ENCODE data around the gene TMEM248.

The TMEM248 gene

GRCh38 chr7:66919304-66919703, 1.7 kb upstream of the TMEM248 start:
- Histone ChIP-seq H3K36me3 (ENCODE audit: insufficient read depth, low read length) (peaks cover 2% of the 10 kb centered on the region), H3K9me3 (ENCODE audit: low read length) (no peaks in the 10 kb centered on the region), H3K27me3 (ENCODE audit: insufficient read depth, low read length) (no peaks in the 10 kb centered on the region), H3K4me3 (ENCODE audit: low read length) (no peak overlapping the region), H3K4me1 (ENCODE audit: insufficient read depth, low read length) (peaks cover 6% of the 10 kb centered on the region), H2AFZ (ENCODE audit: low read depth, low read length) (no peak overlapping the region)

DNA sequence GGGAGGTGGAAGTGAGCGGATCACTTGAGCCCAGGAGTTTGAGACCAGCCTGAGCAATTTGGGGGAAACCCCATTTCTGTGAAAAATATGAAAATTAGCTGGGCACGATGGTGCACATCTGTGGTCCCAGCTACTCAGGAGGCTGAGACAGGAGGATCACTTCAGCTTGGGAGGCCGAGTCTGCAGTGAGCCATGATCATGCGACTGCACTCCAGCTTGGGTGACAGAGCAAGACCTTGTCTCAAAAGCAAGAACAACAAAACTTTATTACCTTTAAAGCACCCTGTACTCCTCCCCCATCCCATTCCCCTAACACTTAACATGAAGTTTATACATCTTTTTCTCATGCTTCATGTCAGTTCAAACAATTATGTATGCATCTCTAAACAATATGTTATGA, 1.3 kb upstream of the TMEM248 start:
- Histone ChIP-seq H3K36me3 (ENCODE audit: insufficient read depth, low read length) (peaks cover 2% of the 10 kb centered on the region), H2AFZ (ENCODE audit: low read depth, low read length) (no peak overlapping the region), H3K27me3 (ENCODE audit: insufficient read depth, low read length) (no peaks in the 10 kb centered on the region), H3K4me1 (ENCODE audit: insufficient read depth, low read length) (peaks cover 6% of the 10 kb centered on the region), H3K4me3 (ENCODE audit: low read length) (no peak overlapping the region), H3K9me3 (ENCODE audit: low read length) (no peaks in the 10 kb centered on the region)

DNA sequence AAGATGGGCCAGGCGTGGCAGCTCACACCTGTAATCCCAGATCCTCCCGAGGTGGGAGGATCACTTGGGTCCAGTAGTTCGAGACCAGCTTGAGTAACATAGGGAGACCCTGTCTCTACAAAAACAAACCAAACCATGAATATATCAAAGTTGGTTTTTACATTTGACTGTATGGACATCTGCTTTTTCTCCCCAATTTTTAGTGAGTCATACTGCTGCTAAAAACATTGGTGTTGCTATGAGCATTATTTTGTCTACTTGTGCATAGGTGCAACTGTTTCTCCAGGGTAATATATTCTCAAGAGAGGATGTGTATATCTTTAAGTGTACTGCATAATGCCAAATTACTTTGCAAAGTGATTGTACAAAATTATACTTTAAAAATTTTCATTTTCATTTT, 769 bp upstream of the TMEM248 start:
- H3K4me3 ChIP-seq (ENCODE audit: low read length), result peak overlapping the region; percentile 55
- H3K27me3 ChIP-seq (ENCODE audit: insufficient read depth, low read length), result no peaks in the 10 kb centered on the region
- H3K4me1 ChIP-seq (ENCODE audit: insufficient read depth, low read length), result peaks cover 6% of the 10 kb centered on the region
- no peak overlapping the region for H2AFZ ChIP-seq (ENCODE audit: low read depth, low read length)
- H3K9me3 ChIP-seq (ENCODE audit: low read length), result no peaks in the 10 kb centered on the region
- H3K36me3 ChIP-seq (ENCODE audit: insufficient read depth, low read length), result peaks cover 2% of the 10 kb centered on the region

DNA sequence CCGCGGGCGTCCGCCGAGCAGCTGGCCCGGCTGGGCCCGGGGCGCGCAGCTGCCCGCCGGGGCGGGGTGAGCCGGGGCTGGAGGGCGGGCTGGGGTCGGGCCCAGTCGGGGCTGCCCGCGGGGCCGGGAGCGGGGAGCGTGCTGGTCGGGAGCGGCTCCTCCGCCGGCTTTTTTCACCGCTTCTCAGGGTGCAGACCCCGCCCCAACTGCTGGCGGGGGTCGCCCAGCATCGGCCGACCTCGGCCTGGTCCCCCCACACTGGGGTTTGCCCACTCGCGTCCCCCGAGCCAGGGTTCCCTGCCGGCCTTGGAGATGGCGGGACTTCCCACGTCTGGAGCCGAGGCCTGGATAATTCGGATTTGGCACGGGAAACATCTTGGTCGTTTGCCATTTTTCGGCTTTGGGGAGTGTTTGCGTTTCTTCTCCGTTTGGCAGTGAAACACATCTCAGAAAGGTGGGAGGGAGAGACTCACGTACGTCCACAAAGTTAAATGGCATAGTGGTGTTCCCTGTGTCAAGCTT, 432 bp downstream of the TMEM248 start:
- no peaks in the 10 kb centered on the region for H3K27me3 ChIP-seq (ENCODE audit: insufficient read depth, low read length)
- H3K36me3 ChIP-seq (ENCODE audit: insufficient read depth, low read length), result peaks cover 2% of the 10 kb centered on the region
- no peak overlapping the region for H2AFZ ChIP-seq (ENCODE audit: low read depth, low read length)
- H3K4me3 ChIP-seq (ENCODE audit: low read length), result peak overlapping the region; percentile 55
- H3K9me3 ChIP-seq (ENCODE audit: low read length), result no peaks in the 10 kb centered on the region
- peaks cover 6% of the 10 kb centered on the region for H3K4me1 ChIP-seq (ENCODE audit: insufficient read depth, low read length)

- Histone ChIP-seq H3K36me3 (ENCODE audit: insufficient read depth, low read length) (peaks cover 4% of the 10 kb centered on the region), H3K27me3 (ENCODE audit: insufficient read depth, low read length) (no peaks in the 10 kb centered on the region), H2AFZ (ENCODE audit: low read depth, low read length) (no peak overlapping the region)
Measured at GRCh38 chr7:66921918-66922486, 977 bp downstream of the TMEM248 start.

GRCh38 chr7:66925255-66925654, 4.2 kb downstream of the TMEM248 start:
- no peaks in the 10 kb centered on the region for H3K27me3 ChIP-seq (ENCODE audit: insufficient read depth, low read length)
- peaks cover 9% of the 10 kb centered on the region for H3K36me3 ChIP-seq (ENCODE audit: insufficient read depth, low read length)
- H3K4me1 ChIP-seq (ENCODE audit: insufficient read depth, low read length), result peaks cover 6% of the 10 kb centered on the region
- no peak overlapping the region for H2AFZ ChIP-seq (ENCODE audit: low read depth, low read length)
- no peaks in the 10 kb centered on the region for H3K9me3 ChIP-seq (ENCODE audit: low read length)
- H3K4me3 ChIP-seq (ENCODE audit: low read length), result no peak overlapping the region

More at GRCh38 chr7:66921918-66922486, 977 bp downstream of the TMEM248 start:
- Histone ChIP-seq H3K9me3 (ENCODE audit: low read length) (no peaks in the 10 kb centered on the region), H3K4me3 (ENCODE audit: low read length) (peak overlapping the region; percentile 55), H3K4me1 (ENCODE audit: insufficient read depth, low read length) (peaks cover 6% of the 10 kb centered on the region)

- Histone ChIP-seq H3K4me1 (ENCODE audit: insufficient read depth, low read length) (peaks cover under 1% of the 10 kb centered on the region), H3K4me3 (ENCODE audit: low read length) (no peak overlapping the region), H3K9me3 (ENCODE audit: low read length) (no peaks in the 10 kb centered on the region), H3K27me3 (ENCODE audit: insufficient read depth, low read length) (no peaks in the 10 kb centered on the region), H2AFZ (ENCODE audit: low read depth, low read length) (no peak overlapping the region), H3K36me3 (ENCODE audit: insufficient read depth, low read length) (peaks cover 9% of the 10 kb centered on the region)
Measured at GRCh38 chr7:66927348-66927948, 6.4 kb downstream of the TMEM248 start.

DNA sequence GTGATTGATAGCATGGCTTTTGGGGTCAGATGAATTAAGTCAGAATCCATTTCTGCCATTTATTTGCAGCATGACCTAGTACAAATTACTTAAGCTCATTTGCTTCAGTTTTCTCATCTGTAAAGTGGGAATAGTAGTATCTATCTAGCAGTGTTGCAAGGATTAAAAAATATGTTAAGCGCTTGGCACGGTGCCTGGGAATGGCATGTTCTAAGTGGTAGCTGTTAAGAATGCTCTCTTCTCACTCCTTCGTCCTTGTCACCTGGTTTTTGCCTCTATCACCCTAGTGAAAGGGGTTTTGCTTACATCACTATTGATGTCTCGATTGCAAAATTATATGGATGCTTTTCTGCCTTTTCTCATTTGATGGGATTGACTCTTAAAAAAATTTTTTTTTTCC, 7.4 kb downstream of the TMEM248 start:
- Histone ChIP-seq H3K36me3 (ENCODE audit: insufficient read depth, low read length) (peaks cover 7% of the 10 kb centered on the region), H3K27me3 (ENCODE audit: insufficient read depth, low read length) (no peaks in the 10 kb centered on the region), H3K4me3 (ENCODE audit: low read length) (no peak overlapping the region), H2AFZ (ENCODE audit: low read depth, low read length) (no peak overlapping the region), H3K4me1 (ENCODE audit: insufficient read depth, low read length) (no peaks in the 10 kb centered on the region), H3K9me3 (ENCODE audit: low read length) (no peaks in the 10 kb centered on the region)

DNA sequence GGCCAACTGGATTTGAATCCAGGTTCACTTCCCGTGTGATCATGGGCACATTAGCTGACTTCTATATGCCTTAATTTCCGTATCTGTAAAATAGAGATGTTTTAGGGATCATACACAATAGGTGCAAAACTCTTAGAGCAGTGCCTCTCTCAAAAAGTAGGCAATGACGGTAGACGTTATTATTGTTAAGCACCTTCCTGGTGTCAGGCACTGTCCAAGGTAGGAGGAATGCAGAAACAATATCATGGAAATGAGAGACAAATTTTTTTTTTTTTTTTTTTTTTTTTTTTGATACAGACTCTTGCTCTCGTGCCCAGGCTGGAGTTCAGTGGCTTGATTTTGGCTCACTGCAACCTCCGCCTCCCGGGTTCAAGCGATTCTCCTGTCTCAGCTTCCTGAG, 8.1 kb downstream of the TMEM248 start:
- H3K27me3 ChIP-seq (ENCODE audit: insufficient read depth, low read length), result no peaks in the 10 kb centered on the region
- peaks cover 7% of the 10 kb centered on the region for H3K36me3 ChIP-seq (ENCODE audit: insufficient read depth, low read length)
- H3K4me3 ChIP-seq (ENCODE audit: low read length), result no peak overlapping the region
- no peaks in the 10 kb centered on the region for H3K4me1 ChIP-seq (ENCODE audit: insufficient read depth, low read length)
- H2AFZ ChIP-seq (ENCODE audit: low read depth, low read length), result no peak overlapping the region
- H3K9me3 ChIP-seq (ENCODE audit: low read length), result no peaks in the 10 kb centered on the region

GRCh38 chr7:66929935-66930334, 8.9 kb downstream of the TMEM248 start:
- Histone ChIP-seq H3K27me3 (ENCODE audit: insufficient read depth, low read length) (no peaks in the 10 kb centered on the region), H3K4me3 (ENCODE audit: low read length) (no peak overlapping the region)

GRCh38 chr7:66930341-66930740, 9.3 kb downstream of the TMEM248 start:
- Histone ChIP-seq H3K4me3 (ENCODE audit: low read length) (no peak overlapping the region), H3K27me3 (ENCODE audit: insufficient read depth, low read length) (no peaks in the 10 kb centered on the region), H3K4me1 (ENCODE audit: insufficient read depth, low read length) (no peaks in the 10 kb centered on the region), H2AFZ (ENCODE audit: low read depth, low read length) (no peak overlapping the region), H3K36me3 (ENCODE audit: insufficient read depth, low read length) (peaks cover 7% of the 10 kb centered on the region), H3K9me3 (ENCODE audit: low read length) (peaks cover 1% of the 10 kb centered on the region)

More at GRCh38 chr7:66929935-66930334, 8.9 kb downstream of the TMEM248 start:
- no peak overlapping the region for H2AFZ ChIP-seq (ENCODE audit: low read depth, low read length)
- no peaks in the 10 kb centered on the region for H3K9me3 ChIP-seq (ENCODE audit: low read length)
- H3K4me1 ChIP-seq (ENCODE audit: insufficient read depth, low read length), result no peaks in the 10 kb centered on the region
- H3K36me3 ChIP-seq (ENCODE audit: insufficient read depth, low read length), result peaks cover 7% of the 10 kb centered on the region

- H3K4me1 ChIP-seq (ENCODE audit: insufficient read depth, low read length), result no peaks in the 10 kb centered on the region
- H3K9me3 ChIP-seq (ENCODE audit: low read length), result peaks cover 7% of the 10 kb centered on the region
- no peak overlapping the region for H2AFZ ChIP-seq (ENCODE audit: low read depth, low read length)
- no peaks in the 10 kb centered on the region for H3K27me3 ChIP-seq (ENCODE audit: insufficient read depth, low read length)
- no peak overlapping the region for H3K4me3 ChIP-seq (ENCODE audit: low read length)
- H3K36me3 ChIP-seq (ENCODE audit: insufficient read depth, low read length), result peaks cover 2% of the 10 kb centered on the region
Measured at GRCh38 chr7:66933469-66933868, 12.4 kb downstream of the TMEM248 start.

DNA sequence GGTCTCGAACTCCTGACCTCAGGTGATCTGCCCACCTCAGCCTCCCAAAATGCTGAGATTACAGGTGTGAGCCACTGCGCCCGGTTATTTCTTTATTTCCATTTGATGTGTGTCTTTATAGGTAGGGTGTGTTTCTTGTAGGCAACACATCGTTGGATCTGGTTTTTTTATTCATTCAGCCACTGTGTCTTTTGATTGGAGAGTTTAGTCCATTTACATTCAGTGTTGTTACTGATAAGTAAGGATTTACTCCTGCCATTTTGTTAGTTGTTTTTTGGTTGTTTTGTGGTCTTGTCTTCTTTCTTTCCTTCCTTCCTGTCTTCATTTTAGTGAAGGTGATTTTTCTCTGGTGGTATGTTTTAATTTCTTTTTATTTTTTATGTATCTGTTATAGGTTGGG, 16.9 kb downstream of the TMEM248 start:
- Histone ChIP-seq H3K36me3 (ENCODE audit: insufficient read depth, low read length) (peaks cover 19% of the 10 kb centered on the region), H3K4me1 (ENCODE audit: insufficient read depth, low read length) (no peaks in the 10 kb centered on the region), H3K27me3 (ENCODE audit: insufficient read depth, low read length) (no peaks in the 10 kb centered on the region), H3K9me3 (ENCODE audit: low read length) (peaks cover 7% of the 10 kb centered on the region), H2AFZ (ENCODE audit: low read depth, low read length) (no peak overlapping the region), H3K4me3 (ENCODE audit: low read length) (no peak overlapping the region)

- Histone ChIP-seq H2AFZ (ENCODE audit: low read depth, low read length) (no peak overlapping the region), H3K4me1 (ENCODE audit: insufficient read depth, low read length) (no peaks in the 10 kb centered on the region), H3K36me3 (ENCODE audit: insufficient read depth, low read length) (peaks cover 32% of the 10 kb centered on the region)
Measured at GRCh38 chr7:66939325-66939724, 18.3 kb downstream of the TMEM248 start.

More at GRCh38 chr7:66939325-66939724, 18.3 kb downstream of the TMEM248 start:
- H3K9me3 ChIP-seq (ENCODE audit: low read length), result peaks cover 7% of the 10 kb centered on the region
- no peaks in the 10 kb centered on the region for H3K27me3 ChIP-seq (ENCODE audit: insufficient read depth, low read length)
- no peak overlapping the region for H3K4me3 ChIP-seq (ENCODE audit: low read length)
